Neural cell (in vitro differentiated cells): Measurements from ENCODE around the gene CSH2. TPM values are rescaled to one million over a fixed set of nuclear protein-coding genes. Genes with fewer than 3 reads are reported as not detected.

Experiments used
- H2AFZ ChIP-seq: fragments of 200-600, 300-800 bp; sonication (generic), shearing (Covaris generic); 2 replicates; pipeline ENCODE4 v1.6.0; 2014; ENCODE audit warnings: low read depth, mild to moderate bottlenecking, antibody characterized with exemption, low read length, moderate library complexity
- H3F3A ChIP-seq: fragments of 200-600 bp; shearing (Covaris generic); 2 replicates; pipeline ENCODE4 v1.6.1; 2016; ENCODE audit warnings: mild to moderate bottlenecking, moderate library complexity, mixed read lengths, antibody characterized with exemption, low read length; ENCODE audit not compliant: insufficient read depth, poor library complexity, severe bottlenecking
- H3K27ac ChIP-seq: fragments of 200-600, 300-800 bp; sonication (generic), shearing (Covaris generic); 2 replicates; pipeline ENCODE4 v1.5.1; 2014; ENCODE audit warnings: mild to moderate bottlenecking, low read length, moderate library complexity
- H3K27me3 ChIP-seq: fragments of 300-800, 200-600 bp; sonication (generic), shearing (Covaris generic); 2 replicates; pipeline ENCODE4 v1.6.0; 2014; ENCODE audit warnings: mild to moderate bottlenecking, low read depth, low read length, moderate library complexity; ENCODE audit not compliant: insufficient read depth
- H3K36me3 ChIP-seq: fragments of 300-800, 200-600 bp; sonication (generic), shearing (Covaris generic); 2 replicates; pipeline ENCODE4 v1.5.1; 2014; ENCODE audit warnings: mild to moderate bottlenecking, antibody characterized with exemption, low read length, moderate library complexity; ENCODE audit not compliant: insufficient read depth
- H3K4me2 ChIP-seq: fragments of 300-800, 200-600 bp; sonication (generic), shearing (Covaris generic); 2 replicates; pipeline ENCODE4 v1.6.0; 2014; ENCODE audit warnings: mild to moderate bottlenecking, low read length
- H3K4me3 ChIP-seq: fragments of 300-800, 200-600 bp; sonication (generic), shearing (Covaris generic); 2 replicates; pipeline ENCODE4 v1.5.1; 2014; ENCODE audit warnings: mild to moderate bottlenecking, low read length, moderate library complexity
- H3K79me2 ChIP-seq: fragments of 200-600 bp; shearing (Covaris generic); replicated peaks from 2 replicates; pipeline ENCODE4 v1.6.0; 2014; ENCODE audit warnings: mild to moderate bottlenecking, low read length, moderate library complexity; ENCODE audit not compliant: insufficient read depth
- H3K9ac ChIP-seq: fragments of 300-800, 200-600 bp; sonication (generic), shearing (Covaris generic); 2 replicates; pipeline ENCODE4 v1.6.1; 2016; ENCODE audit warnings: mild to moderate bottlenecking, low read length, mixed read lengths
- H3K9me2 ChIP-seq: fragments of 200-600 bp; shearing (Covaris generic); 2 replicates; pipeline ENCODE4 v1.6.1; 2016; ENCODE audit warnings: mild to moderate bottlenecking, low read length, mixed read lengths; ENCODE audit not compliant: insufficient read depth
- H3K9me3 ChIP-seq: fragments of 200-600, 300-800 bp; sonication (generic), shearing (Covaris generic); 2 replicates; pipeline ENCODE4 v1.6.1; 2016; ENCODE audit warnings: mild to moderate bottlenecking, mixed run types, low read length, moderate library complexity, mixed read lengths
- H4K20me1 ChIP-seq: fragments of 200-600 bp; shearing (Covaris generic); 2 replicates; pipeline ENCODE4 v1.6.1; 2016; ENCODE audit warnings: mild to moderate bottlenecking, mixed run types; ENCODE audit not compliant: insufficient read depth
- CTCF ChIP-seq: fragments of 450-650 bp; IDR thresholded peaks from 2 replicates; pipeline ENCODE4 v1.5.1; 2014; ENCODE audit warnings: antibody characterized with exemption, mild to moderate bottlenecking, moderate library complexity; ENCODE audit not compliant: poor library complexity, severe bottlenecking
- EP300 ChIP-seq: fragments of 450-650 bp; conservative IDR thresholded peaks from 2 replicates; pipeline ENCODE4 v1.6.1; 2014; ENCODE audit warnings: antibody characterized with exemption, mild to moderate bottlenecking, moderate library complexity; ENCODE audit not compliant: poor library complexity, severe bottlenecking
- EZH2 ChIP-seq: fragments of 200-600, 300-800 bp; shearing (Covaris generic), sonication (generic); IDR thresholded peaks from 2 replicates; pipeline ENCODE4 v1.6.1; 2014; ENCODE audit warnings: antibody characterized with exemption, low read length, borderline replicate concordance, mild to moderate bottlenecking; ENCODE audit not compliant: insufficient read depth, poor library complexity, severe bottlenecking
- MXI1 ChIP-seq: fragments of 450-650 bp; conservative IDR thresholded peaks from 2 replicates; pipeline ENCODE4 v1.6.1; 2014; ENCODE audit warnings: antibody characterized with exemption, mild to moderate bottlenecking; ENCODE audit not compliant: poor library complexity, severe bottlenecking
- POLR2AphosphoS5 ChIP-seq: IDR thresholded peaks from 2 replicates; pipeline ENCODE4 v1.6.1; 2012
- RAD21 ChIP-seq: fragments of 450-650 bp; conservative IDR thresholded peaks from 2 replicates; pipeline ENCODE4 v1.6.1; 2014; ENCODE audit warnings: antibody characterized with exemption, mild to moderate bottlenecking, moderate library complexity
- SMC3 ChIP-seq: fragments of 450-650 bp; conservative IDR thresholded peaks from 2 replicates; pipeline ENCODE4 v1.6.1; 2014; ENCODE audit warnings: antibody characterized with exemption, mild to moderate bottlenecking, moderate library complexity; ENCODE audit not compliant: poor library complexity
- TAF1 ChIP-seq: IDR thresholded peaks from 2 replicates; pipeline ENCODE4 v1.6.1; 2012; ENCODE audit warnings: low read depth
- polyA plus RNA-seq: library from polyadenylated mRNA; depleted of rRNA; stranded (reverse); fragments of >200 nt; gene quantifications from 2 replicates; pipeline ENCODE4 v1.2.3, GENCODE V29; 2014
- TF ChIP-seq, protein P1 (sequence below): IDR thresholded peaks from 2 replicates; pipeline ENCODE4 v1.6.1; 2012; ENCODE audit warnings: borderline replicate concordance

Gene CSH2
- polyA plus RNA-seq, 1 donor from 2014 or later = not detected

- H3K9me2 ChIP-seq = no peaks in the 10 kb centered on the region
- no peaks in the 10 kb centered on the region for H3K27me3 ChIP-seq
- H3F3A ChIP-seq = peaks cover 4% of the 10 kb centered on the region
- H2AFZ ChIP-seq = no peak overlapping the region
- no peak overlapping the region for H3K4me3 ChIP-seq
- no peak overlapping the region for H3K27ac ChIP-seq
- no peak for TF ChIP-seq MXI1
- no peak overlapping the region for H3K4me2 ChIP-seq
- H3K79me2 ChIP-seq = peaks cover 22% of the 10 kb centered on the region
- no peaks in the 10 kb centered on the region for H3K36me3 ChIP-seq
- H3K9me3 ChIP-seq = no peaks in the 10 kb centered on the region
- no peak overlapping the region for H3K9ac ChIP-seq
- no peaks in the 10 kb centered on the region for H4K20me1 ChIP-seq
These were observed 49.1 kb downstream of the CSH2 start for GRCh38 chr17:63824362-63824761.

- Histone ChIP-seq H3K36me3 (no peaks in the 10 kb centered on the region), H3K27ac (no peak overlapping the region), H3K4me2 (no peak overlapping the region), H3K9me3 (no peaks in the 10 kb centered on the region), H3K27me3 (no peaks in the 10 kb centered on the region), H3K9me2 (no peaks in the 10 kb centered on the region), H3K79me2 (peaks cover 16% of the 10 kb centered on the region), H3K4me3 (no peak overlapping the region), H3F3A (peaks cover 4% of the 10 kb centered on the region), H3K9ac (no peak overlapping the region), H2AFZ (no peak overlapping the region), H4K20me1 (no peaks in the 10 kb centered on the region)
- TF ChIP-seq EZH2 (no peak), EP300 (no peak), RAD21 (no peak), TAF1 (no peak), MXI1 (no peak)
- TF ChIP-seq, protein P1, sequence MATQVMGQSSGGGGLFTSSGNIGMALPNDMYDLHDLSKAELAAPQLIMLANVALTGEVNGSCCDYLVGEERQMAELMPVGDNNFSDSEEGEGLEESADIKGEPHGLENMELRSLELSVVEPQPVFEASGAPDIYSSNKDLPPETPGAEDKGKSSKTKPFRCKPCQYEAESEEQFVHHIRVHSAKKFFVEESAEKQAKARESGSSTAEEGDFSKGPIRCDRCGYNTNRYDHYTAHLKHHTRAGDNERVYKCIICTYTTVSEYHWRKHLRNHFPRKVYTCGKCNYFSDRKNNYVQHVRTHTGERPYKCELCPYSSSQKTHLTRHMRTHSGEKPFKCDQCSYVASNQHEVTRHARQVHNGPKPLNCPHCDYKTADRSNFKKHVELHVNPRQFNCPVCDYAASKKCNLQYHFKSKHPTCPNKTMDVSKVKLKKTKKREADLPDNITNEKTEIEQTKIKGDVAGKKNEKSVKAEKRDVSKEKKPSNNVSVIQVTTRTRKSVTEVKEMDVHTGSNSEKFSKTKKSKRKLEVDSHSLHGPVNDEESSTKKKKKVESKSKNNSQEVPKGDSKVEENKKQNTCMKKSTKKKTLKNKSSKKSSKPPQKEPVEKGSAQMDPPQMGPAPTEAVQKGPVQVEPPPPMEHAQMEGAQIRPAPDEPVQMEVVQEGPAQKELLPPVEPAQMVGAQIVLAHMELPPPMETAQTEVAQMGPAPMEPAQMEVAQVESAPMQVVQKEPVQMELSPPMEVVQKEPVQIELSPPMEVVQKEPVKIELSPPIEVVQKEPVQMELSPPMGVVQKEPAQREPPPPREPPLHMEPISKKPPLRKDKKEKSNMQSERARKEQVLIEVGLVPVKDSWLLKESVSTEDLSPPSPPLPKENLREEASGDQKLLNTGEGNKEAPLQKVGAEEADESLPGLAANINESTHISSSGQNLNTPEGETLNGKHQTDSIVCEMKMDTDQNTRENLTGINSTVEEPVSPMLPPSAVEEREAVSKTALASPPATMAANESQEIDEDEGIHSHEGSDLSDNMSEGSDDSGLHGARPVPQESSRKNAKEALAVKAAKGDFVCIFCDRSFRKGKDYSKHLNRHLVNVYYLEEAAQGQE = no peak
These were observed 49.7 kb downstream of the CSH2 start for GRCh38 chr17:63823659-63824331.

DNA sequence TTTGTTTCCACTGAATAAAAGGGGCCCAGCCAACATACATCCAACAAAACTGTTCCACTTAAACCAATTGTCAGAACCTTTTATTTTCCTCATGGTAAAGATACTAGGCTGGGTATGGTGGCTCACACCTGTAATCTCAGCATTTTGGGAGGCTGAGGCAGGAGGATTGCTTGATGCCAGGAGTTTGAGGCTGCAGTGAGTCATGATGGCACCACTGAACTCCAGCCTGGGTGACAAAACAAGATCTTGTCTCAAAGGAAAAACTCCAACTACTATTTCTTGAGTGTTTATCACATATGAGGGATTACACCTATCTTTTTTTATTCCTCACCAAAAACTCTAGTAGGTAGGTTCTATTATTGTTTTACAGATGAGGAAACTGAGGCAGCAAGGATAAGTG is 50.9 kb downstream of the CSH2 start:
- H3K79me2 ChIP-seq = peaks cover 5% of the 10 kb centered on the region
- H3K27ac ChIP-seq = no peak overlapping the region
- H4K20me1 ChIP-seq = no peaks in the 10 kb centered on the region
- no peaks in the 10 kb centered on the region for H3K9me3 ChIP-seq
- no peaks in the 10 kb centered on the region for H3K9me2 ChIP-seq
- peaks cover 9% of the 10 kb centered on the region for H3K36me3 ChIP-seq
- no peaks in the 10 kb centered on the region for H3F3A ChIP-seq
- no peaks in the 10 kb centered on the region for H3K27me3 ChIP-seq
- H3K9ac ChIP-seq = no peak overlapping the region
- no peak for TF ChIP-seq POLR2AphosphoS5
- TF ChIP-seq RAD21 = no peak
- no peak for TF ChIP-seq EP300
- TF ChIP-seq MXI1 = no peak
- TF ChIP-seq CTCF = no peak
- no peak for TF ChIP-seq EZH2
- TF ChIP-seq SMC3 = no peak
- no peak for TF ChIP-seq TAF1
- TF ChIP-seq, protein P1 = no peak
- no peak overlapping the region for H3K4me3 ChIP-seq
- H3K4me2 ChIP-seq = no peak overlapping the region
- no peak overlapping the region for H2AFZ ChIP-seq
